Measurements from ENCODE around the gene STH. TPM values are rescaled to one million over a fixed set of nuclear protein-coding genes. Genes with fewer than 3 reads are reported as not detected.

STH gene
- polyA plus RNA-seq, 1 donor (not counting 4 experiments of a cell fraction or from before 2014, with no cell fraction given): not detected

GRCh38 chr17:46007461-46007965 is 8.5 kb downstream of the STH start:
- no peak overlapping the region for H3K9ac ChIP-seq (ENCODE audit: control insufficient read depth, extremely low read depth, insufficient read depth, low read length)
- no peak overlapping the region for H2AFZ ChIP-seq (ENCODE audit: control insufficient read depth, low read length)
- H3K9me3 ChIP-seq (ENCODE audit: control insufficient read depth, low read depth, low read length): no peaks in the 10 kb centered on the region
- H3K27ac ChIP-seq (ENCODE audit: control insufficient read depth, insufficient read depth, low read length): no peak overlapping the region
- H3K36me3 ChIP-seq (ENCODE audit: control insufficient read depth in 2 of 2, extremely low read depth in 1 of 2, insufficient read depth in 2 of 2, low read length in 2 of 2): no peaks in the 10 kb centered on the region
- H3K9me1 ChIP-seq (ENCODE audit: control insufficient read depth, extremely low read depth, insufficient read depth, low read length): no peaks in the 10 kb centered on the region
- dilution Hi-C loops (cut with MboI; ENCODE audit: extremely low pct_ligation_motif_present, low sequenced_read_pairs): no loop called here
- FAIRE-seq (no peak), DNase-seq (ENCODE audit: low read depth, low spot score) (no peak)
- no peak overlapping the region for H3K4me2 ChIP-seq (ENCODE audit: control insufficient read depth, extremely low read depth, insufficient read depth, low read depth, low read length)
- H4K20me1 ChIP-seq (ENCODE audit: control insufficient read depth, extremely low read depth, insufficient read depth, low read length): no peaks in the 10 kb centered on the region
- no peaks in the 10 kb centered on the region for H3K4me1 ChIP-seq (ENCODE audit: control insufficient read depth, extremely low read depth, insufficient read depth, low read length)
- no peaks in the 10 kb centered on the region for H3K79me2 ChIP-seq (ENCODE audit: control insufficient read depth, insufficient read depth, low read length)
- peaks cover 3% of the 10 kb centered on the region for H3K27me3 ChIP-seq (ENCODE audit: control insufficient read depth, extremely low read depth, insufficient read depth, low read length)
- TF ChIP-seq CTCF (optimal IDR thresholded peaks at IDR 0.05 in 1 of 3, IDR thresholded peaks at IDR 0.05 in 1 of 3, conservative IDR thresholded peaks at IDR 0.05 in 1 of 3; ENCODE audit: extremely low read depth in 1 of 3, insufficient read depth in 2 of 3, low read length in 3 of 3) (no peak), EZH2 (IDR thresholded peaks at IDR 0.05; ENCODE audit: low read length) (no peak)
- no peak overlapping the region for H3K4me3 ChIP-seq (ENCODE audit: control insufficient read depth in 2 of 3, extremely low read depth in 1 of 3, insufficient read depth in 2 of 3, low read depth in 1 of 3, low read length in 3 of 3)

GRCh38 chr17:46008591-46008990 is 9.5 kb downstream of the STH start:
- H3K4me3 ChIP-seq (ENCODE audit: control insufficient read depth in 2 of 3, extremely low read depth in 1 of 3, insufficient read depth in 2 of 3, low read depth in 1 of 3, low read length in 3 of 3): no peak overlapping the region
- H3K9ac ChIP-seq (ENCODE audit: control insufficient read depth, extremely low read depth, insufficient read depth, low read length): no peak overlapping the region
- peaks cover 3% of the 10 kb centered on the region for H3K27me3 ChIP-seq (ENCODE audit: control insufficient read depth, extremely low read depth, insufficient read depth, low read length)
- no peak overlapping the region for H3K4me2 ChIP-seq (ENCODE audit: control insufficient read depth, extremely low read depth, insufficient read depth, low read depth, low read length)
- no peak for DNase-seq (ENCODE audit: low read depth, low spot score)
- H3K27ac ChIP-seq (ENCODE audit: control insufficient read depth, insufficient read depth, low read length): no peak overlapping the region
- no peaks in the 10 kb centered on the region for H3K4me1 ChIP-seq (ENCODE audit: control insufficient read depth, extremely low read depth, insufficient read depth, low read length)
- no peak overlapping the region for H2AFZ ChIP-seq (ENCODE audit: control insufficient read depth, low read length)
- no peaks in the 10 kb centered on the region for H3K79me2 ChIP-seq (ENCODE audit: control insufficient read depth, insufficient read depth, low read length)
- FAIRE-seq: no peak
- TF ChIP-seq EZH2 (IDR thresholded peaks at IDR 0.05; ENCODE audit: low read length): no peak
- TF ChIP-seq CTCF (optimal IDR thresholded peaks at IDR 0.05 in 1 of 3, IDR thresholded peaks at IDR 0.05 in 1 of 3, conservative IDR thresholded peaks at IDR 0.05 in 1 of 3; ENCODE audit: extremely low read depth in 1 of 3, insufficient read depth in 2 of 3, low read length in 3 of 3): no peak
- no peaks in the 10 kb centered on the region for H3K36me3 ChIP-seq (ENCODE audit: control insufficient read depth in 2 of 2, extremely low read depth in 1 of 2, insufficient read depth in 2 of 2, low read length in 2 of 2)
- no peaks in the 10 kb centered on the region for H3K9me1 ChIP-seq (ENCODE audit: control insufficient read depth, extremely low read depth, insufficient read depth, low read length)
- H4K20me1 ChIP-seq (ENCODE audit: control insufficient read depth, extremely low read depth, insufficient read depth, low read length): no peaks in the 10 kb centered on the region
- no peaks in the 10 kb centered on the region for H3K9me3 ChIP-seq (ENCODE audit: control insufficient read depth, low read depth, low read length)
- dilution Hi-C loops (cut with MboI; ENCODE audit: extremely low pct_ligation_motif_present, low sequenced_read_pairs): no loop called here
